Erythroblast (primary cell): Measurements from ENCODE around the gene ZNRF3.

Experiments used
- GATA1 ChIP-seq: IDR thresholded peaks from 2 replicates; pipeline ENCODE4 v1.6.1; 2011; ENCODE audit warnings: low read depth, mild to moderate bottlenecking, control low read depth, low read length, moderate library complexity
- POLR2A ChIP-seq: IDR thresholded peaks from 2 replicates; pipeline ENCODE4 v1.6.1; 2011; ENCODE audit warnings: mild to moderate bottlenecking, low read length

DNA sequence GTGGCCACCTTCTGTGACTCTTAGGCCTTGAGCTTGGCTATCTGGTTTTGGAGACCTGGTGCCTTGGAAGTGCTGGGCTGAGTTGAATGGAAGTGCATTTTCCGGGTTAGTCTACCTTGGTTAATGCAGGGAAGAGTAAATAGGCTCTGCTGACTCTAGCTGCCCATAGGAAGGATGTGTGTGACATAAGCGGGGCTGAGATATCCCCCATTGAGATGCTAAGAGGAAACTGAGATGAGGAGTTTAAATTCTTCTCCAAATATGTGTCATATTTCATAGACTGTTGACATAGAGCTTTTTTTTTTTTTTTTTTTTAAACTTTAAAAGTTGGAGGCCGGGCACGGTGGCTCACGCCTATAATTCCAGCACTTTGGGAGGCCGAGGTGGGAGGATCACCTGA, 30.8 kb downstream of the ZNRF3 start:
- TF ChIP-seq POLR2A (no peak), GATA1 (no peak)
